ENCODE measurements around the gene SUN3. TPM values are rescaled to one million over a fixed set of nuclear protein-coding genes. Genes with fewer than 3 reads are reported as not detected.

The SUN3 gene
- total and polyA plus RNA-seq, 10 of the 15 experiments (the other 5 are each of a cell fraction or from before 2014, with no cell fraction given) = 0.29 to 0.48 TPM; not detected in 8

DNA sequence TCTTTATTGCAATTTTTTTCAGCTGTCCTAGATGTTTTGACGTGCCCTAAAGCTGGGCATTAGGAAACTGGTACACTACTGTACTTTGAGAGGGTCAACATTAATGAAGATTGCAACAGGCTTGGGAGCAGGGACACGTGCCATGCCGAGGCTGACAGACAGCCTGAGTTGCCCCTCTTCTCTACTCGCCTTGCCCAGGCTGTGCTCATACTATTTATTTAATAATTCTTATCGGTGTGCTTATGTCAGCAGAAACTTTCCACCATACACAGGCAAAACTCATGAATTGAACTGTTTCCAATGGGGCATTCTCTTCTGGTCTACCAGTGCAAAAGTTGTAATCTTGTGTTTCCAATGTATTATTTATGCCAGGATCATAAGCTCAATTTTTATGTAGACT, 30.8 kb upstream of the SUN3 start:
- Histone ChIP-seq H3K4me3 (no peak overlapping the region), H3K4me1 (ENCODE audit: control insufficient read depth, insufficient read depth, low read length) (no peaks in the 10 kb centered on the region), H3K79me2 (ENCODE audit: control insufficient read depth, insufficient read depth, low read length) (no peaks in the 10 kb centered on the region), H4K20me1 (ENCODE audit: control insufficient read depth, insufficient read depth) (no peaks in the 10 kb centered on the region), H3K4me2 (ENCODE audit: control insufficient read depth, insufficient read depth) (no peak overlapping the region), H3K27me3 (replicated peaks in 1 of 2; ENCODE audit: control insufficient read depth in 2 of 2, insufficient read depth in 2 of 2, low read length in 1 of 2) (no peaks in the 10 kb centered on the region), H3K36me3 (ENCODE audit: control insufficient read depth in 2 of 2, insufficient read depth in 2 of 2, low read length in 1 of 2) (no peaks in the 10 kb centered on the region), H3K9me3 (replicated peaks; ENCODE audit: control insufficient read depth, insufficient read depth, low read length) (no peaks in the 10 kb centered on the region), H2AFZ (ENCODE audit: control insufficient read depth, low read depth, low read length) (no peak overlapping the region), H3K27ac (ENCODE audit: control insufficient read depth, insufficient read depth) (no peak overlapping the region), H3K9ac (ENCODE audit: control insufficient read depth, insufficient read depth, low read length) (no peak overlapping the region)
- ATAC-seq = no peak
- BruUV-seq (replicated peaks) = no TSS peak
- ChIA-PET POLR2A (no interaction called here), CTCF (interaction anchor here (0.6 kb wide), 1 partner anchor 51 kb away, joined by 3 read pairs; no protein-coding TSS in a partner anchor), SMC1A (ENCODE audit: uncharacterized antibody, unreplicated experiment) (interaction anchor here (1.2 kb wide), 1 partner anchor 68 kb away, joined by 4 read pairs; no protein-coding TSS in a partner anchor), RAD21 (ENCODE audit: unreplicated experiment) (no interaction called here)
- in situ Hi-C loops (cut with MboI) = no loop called here
- 47% methylated on average over 5 of the region's 5 CpGs for WGBS (ENCODE audit: insufficient coverage, insufficient replicate concordance, low lambda C conversion rate, missing lambda C conversion rate)
- DNase-seq (ENCODE audit: low read depth, low spot score) = no peak
- no peak for FAIRE-seq
- intact Hi-C loops (cut with micrococcal nuclease; ENCODE audit: unreplicated experiment) = no loop called here
- TF ChIP-seq, protein P1, sequence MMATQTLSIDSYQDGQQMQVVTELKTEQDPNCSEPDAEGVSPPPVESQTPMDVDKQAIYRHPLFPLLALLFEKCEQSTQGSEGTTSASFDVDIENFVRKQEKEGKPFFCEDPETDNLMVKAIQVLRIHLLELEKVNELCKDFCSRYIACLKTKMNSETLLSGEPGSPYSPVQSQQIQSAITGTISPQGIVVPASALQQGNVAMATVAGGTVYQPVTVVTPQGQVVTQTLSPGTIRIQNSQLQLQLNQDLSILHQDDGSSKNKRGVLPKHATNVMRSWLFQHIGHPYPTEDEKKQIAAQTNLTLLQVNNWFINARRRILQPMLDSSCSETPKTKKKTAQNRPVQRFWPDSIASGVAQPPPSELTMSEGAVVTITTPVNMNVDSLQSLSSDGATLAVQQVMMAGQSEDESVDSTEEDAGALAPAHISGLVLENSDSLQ (IDR thresholded peaks at IDR 0.05) = no peak
- TF ChIP-seq CHD1 (IDR thresholded peaks at IDR 0.05; ENCODE audit: low read depth, low read length) (no peak), SMAD1 (IDR thresholded peaks at IDR 0.05; ENCODE audit: low read depth, partially characterized antibody) (no peak), NFYA (IDR thresholded peaks at IDR 0.05; ENCODE audit: borderline replicate concordance, low read depth, low read length) (no peak), WRNIP1 (IDR thresholded peaks at IDR 0.05; ENCODE audit: borderline replicate concordance, low read depth, low read length) (no peak), HDAC2 (IDR thresholded peaks at IDR 0.05) (no peak), PAX5 (IDR thresholded peaks at IDR 0.05; ENCODE audit: borderline replicate concordance, low read depth, low read length) (no peak), YBX1 (IDR thresholded peaks at IDR 0.05) (no peak), ATF7 (IDR thresholded peaks at IDR 0.05; ENCODE audit: low read depth) (no peak), JUND (IDR thresholded peaks at IDR 0.05; ENCODE audit: low read depth, low read length) (no peak), ZBTB40 (IDR thresholded peaks at IDR 0.05; ENCODE audit: borderline replicate concordance) (no peak), TARDBP (IDR thresholded peaks at IDR 0.05; ENCODE audit: borderline replicate concordance) (no peak), EP300 (IDR thresholded peaks at IDR 0.05; ENCODE audit: borderline replicate concordance in 1 of 2, control insufficient read depth in 1 of 2, low read depth in 2 of 2, low read length in 2 of 2) (no peak), REST (IDR thresholded peaks at IDR 0.05; ENCODE audit: low read depth, low read length) (no peak)
- TF ChIP-seq, protein P2, sequence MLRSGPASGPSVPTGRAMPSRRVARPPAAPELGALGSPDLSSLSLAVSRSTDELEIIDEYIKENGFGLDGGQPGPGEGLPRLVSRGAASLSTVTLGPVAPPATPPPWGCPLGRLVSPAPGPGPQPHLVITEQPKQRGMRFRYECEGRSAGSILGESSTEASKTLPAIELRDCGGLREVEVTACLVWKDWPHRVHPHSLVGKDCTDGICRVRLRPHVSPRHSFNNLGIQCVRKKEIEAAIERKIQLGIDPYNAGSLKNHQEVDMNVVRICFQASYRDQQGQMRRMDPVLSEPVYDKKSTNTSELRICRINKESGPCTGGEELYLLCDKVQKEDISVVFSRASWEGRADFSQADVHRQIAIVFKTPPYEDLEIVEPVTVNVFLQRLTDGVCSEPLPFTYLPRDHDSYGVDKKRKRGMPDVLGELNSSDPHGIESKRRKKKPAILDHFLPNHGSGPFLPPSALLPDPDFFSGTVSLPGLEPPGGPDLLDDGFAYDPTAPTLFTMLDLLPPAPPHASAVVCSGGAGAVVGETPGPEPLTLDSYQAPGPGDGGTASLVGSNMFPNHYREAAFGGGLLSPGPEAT (IDR thresholded peaks at IDR 0.05; ENCODE audit: low read depth) = no peak

Data from GM12878 (cell line).